HEK293T (cell line): ENCODE data around the gene COPZ1.

Experiments
- ARNT ChIP-seq: fragments of 450-650 bp; IDR thresholded peaks from 2 replicates; pipeline ENCODE4 v1.6.1; 2017; ENCODE audit warnings: mild to moderate bottlenecking
- BHLHE40 ChIP-seq: fragments of 450-650 bp; IDR thresholded peaks from 2 replicates; pipeline ENCODE4 v1.6.1; 2016; ENCODE audit warnings: mild to moderate bottlenecking, moderate library complexity, borderline replicate concordance
- CTBP1 ChIP-seq: fragments of 450-650 bp; IDR thresholded peaks from 2 replicates; pipeline ENCODE4 v1.6.1; 2016; ENCODE audit warnings: borderline replicate concordance
- ELF4 ChIP-seq: fragments of 450-650 bp; IDR thresholded peaks from 2 replicates; pipeline ENCODE4 v1.6.1; 2017; ENCODE audit warnings: antibody characterized with exemption
- FOXA1 ChIP-seq: fragments of 450-650 bp; IDR thresholded peaks from 2 replicates; pipeline ENCODE4 v1.6.1; 2016; ENCODE audit warnings: mild to moderate bottlenecking
- FOXK2 ChIP-seq: fragments of 450-650 bp; IDR thresholded peaks from 2 replicates; pipeline ENCODE4 v1.6.1; 2016; ENCODE audit warnings: mild to moderate bottlenecking
- FOXM1 ChIP-seq: fragments of 450-650 bp; IDR thresholded peaks from 2 replicates; pipeline ENCODE4 v1.6.1; 2017; ENCODE audit warnings: mild to moderate bottlenecking, borderline replicate concordance
- HDGF ChIP-seq: fragments of 450-650 bp; IDR thresholded peaks from 2 replicates; pipeline ENCODE4 v1.6.1; 2017; ENCODE audit warnings: antibody characterized with exemption, borderline replicate concordance
- L3MBTL2 ChIP-seq: fragments of 450-650 bp; conservative IDR thresholded peaks from 2 replicates; pipeline ENCODE4 v1.6.1; 2016; ENCODE audit warnings: mild to moderate bottlenecking
- LEF1 ChIP-seq: fragments of 450-650 bp; IDR thresholded peaks from 2 replicates; pipeline ENCODE4 v1.6.1; 2017; ENCODE audit warnings: mild to moderate bottlenecking, borderline replicate concordance
- SP1 ChIP-seq: fragments of 450-650 bp; IDR thresholded peaks from 2 replicates; pipeline ENCODE4 v1.6.1; 2017
- SUZ12 ChIP-seq: fragments of 450-650 bp; IDR thresholded peaks from 2 replicates; pipeline ENCODE4 v1.6.1; 2016; ENCODE audit warnings: mild to moderate bottlenecking
- TARDBP ChIP-seq: fragments of 450-650 bp; IDR thresholded peaks from 2 replicates; pipeline ENCODE4 v1.6.1; 2016
- TF ChIP-seq, protein P1 (sequence below): fragments of 450-650 bp; IDR thresholded peaks from 2 replicates; pipeline ENCODE4 v1.6.1; 2016

DNA sequence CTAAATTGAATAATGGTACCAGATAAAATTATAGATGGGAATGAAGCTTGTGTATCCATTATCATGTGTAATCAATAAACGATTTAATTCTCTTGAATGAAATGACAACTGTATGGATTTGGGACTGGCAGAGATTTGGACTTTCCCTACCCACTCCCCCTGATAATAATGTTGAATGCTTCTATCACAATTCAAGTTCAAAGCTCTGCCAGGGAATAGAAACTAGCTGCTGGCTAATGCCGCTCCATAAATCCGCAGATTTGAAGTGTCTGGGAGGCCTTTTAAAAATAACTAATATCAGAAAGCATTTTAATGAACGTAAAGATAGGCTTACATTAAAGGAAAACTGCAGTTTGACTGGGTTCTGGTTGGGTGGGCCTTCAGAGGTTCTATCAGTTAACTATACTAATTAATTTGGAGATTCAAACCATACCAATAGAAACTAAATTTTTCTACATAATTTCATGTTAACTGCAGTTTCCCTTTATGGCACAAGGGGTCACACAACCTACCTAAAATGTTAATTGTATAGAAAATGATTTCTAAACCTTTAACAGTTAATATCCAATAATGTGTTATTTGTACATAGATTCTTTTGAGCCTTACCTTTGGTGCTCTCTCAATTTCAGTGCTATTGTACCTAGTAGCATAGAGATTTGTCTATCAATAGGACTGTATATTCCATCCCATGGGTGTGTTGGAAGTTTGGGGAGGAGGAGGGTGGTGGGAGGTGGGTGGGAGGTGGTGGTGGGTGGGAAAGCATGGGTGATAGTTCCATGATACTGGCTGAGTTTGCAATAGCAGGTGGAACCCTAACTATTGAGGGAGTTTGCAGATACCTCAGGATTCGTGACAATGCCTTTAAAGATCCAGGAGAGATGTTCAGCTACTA is 39.5 kb upstream of the COPZ1 start:
- TF ChIP-seq ARNT (no peak), CTBP1 (no peak), LEF1 (no peak), FOXM1 (no peak), HDGF (no peak), TARDBP (no peak), SUZ12 (no peak), FOXA1 (no peak), BHLHE40 (0 out of 2 replicates have a peak, but pooled peaks have one; percentile 12), ELF4 (no peak), SP1 (no peak), L3MBTL2 (no peak), FOXK2 (no peak)
- TF ChIP-seq, protein P1, sequence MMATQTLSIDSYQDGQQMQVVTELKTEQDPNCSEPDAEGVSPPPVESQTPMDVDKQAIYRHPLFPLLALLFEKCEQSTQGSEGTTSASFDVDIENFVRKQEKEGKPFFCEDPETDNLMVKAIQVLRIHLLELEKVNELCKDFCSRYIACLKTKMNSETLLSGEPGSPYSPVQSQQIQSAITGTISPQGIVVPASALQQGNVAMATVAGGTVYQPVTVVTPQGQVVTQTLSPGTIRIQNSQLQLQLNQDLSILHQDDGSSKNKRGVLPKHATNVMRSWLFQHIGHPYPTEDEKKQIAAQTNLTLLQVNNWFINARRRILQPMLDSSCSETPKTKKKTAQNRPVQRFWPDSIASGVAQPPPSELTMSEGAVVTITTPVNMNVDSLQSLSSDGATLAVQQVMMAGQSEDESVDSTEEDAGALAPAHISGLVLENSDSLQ, result no peak
